Kasumi-1 (cell line): Measurements from ENCODE around the gene ABCA8.
A peak's percentile ranks its signal among the peaks of the same experiment; 100 is the strongest.

Experiments used
- DNase-seq, 2 experiments: peaks; one replicate each; lab custom pipeline; 2025; lab: John Stamatoyannopoulos, UW

ABCA8 gene

DNA sequence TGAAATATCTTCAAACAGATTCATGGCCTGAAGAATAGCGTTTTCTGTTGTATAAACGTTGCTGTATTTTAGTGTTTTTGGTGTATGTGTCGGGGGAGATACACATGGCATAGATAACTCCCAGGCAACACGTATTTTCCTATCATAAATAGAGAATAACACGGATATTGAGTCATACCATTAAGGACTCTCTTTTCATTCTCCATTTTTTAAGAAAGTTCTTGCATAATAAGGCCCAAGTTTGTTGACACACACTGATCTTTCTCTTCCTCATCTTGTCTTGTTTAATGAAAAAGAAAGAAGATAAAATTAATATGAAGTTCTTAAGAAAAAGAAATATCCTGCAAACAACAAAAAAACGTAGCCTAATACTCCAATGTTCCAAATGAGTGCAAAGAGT, 13.4 kb downstream of the ABCA8 start:
- no peak for DNase-seq

DNA sequence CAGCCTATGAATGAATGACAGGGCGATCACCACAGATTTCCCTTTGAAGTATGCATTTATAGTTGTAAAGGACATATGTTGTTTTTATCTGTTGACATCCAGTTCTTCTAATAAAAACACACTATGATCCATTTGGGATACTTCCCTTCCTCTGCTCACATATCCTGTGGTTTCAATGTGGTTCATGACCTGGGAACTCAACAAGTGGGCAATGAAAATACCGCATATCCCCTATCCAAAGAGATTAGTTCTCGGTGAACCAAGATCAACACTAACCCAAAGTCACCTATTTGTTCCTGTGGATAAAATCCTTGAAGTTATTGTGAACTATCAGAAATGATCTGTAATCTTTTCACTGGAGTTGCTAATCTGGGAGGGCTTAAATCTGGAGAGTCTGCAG, 16.0 kb downstream of the ABCA8 start:
- DNase-seq = no peak

- DNase-seq = no peak
Measured at GRCh38 chr17:68937890-68938514, 17.2 kb downstream of the ABCA8 start.

DNA sequence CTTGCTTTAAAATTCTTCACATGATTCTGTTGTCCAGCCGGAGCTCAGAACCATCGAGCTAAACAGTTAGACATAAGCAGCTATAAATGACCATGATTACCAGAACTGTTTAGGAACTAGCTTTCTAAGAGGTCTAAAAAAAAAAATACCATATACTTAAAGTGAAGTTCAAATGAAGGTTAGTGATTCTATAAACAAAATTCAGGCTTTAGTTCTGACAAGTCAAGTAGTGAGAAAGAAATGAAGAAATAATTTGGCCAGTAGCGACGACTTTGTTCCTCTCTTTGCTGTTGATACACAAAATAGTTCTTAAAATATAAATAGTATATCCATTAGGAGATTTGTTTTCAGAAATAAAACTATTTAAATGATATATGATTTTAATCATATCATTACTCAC, 27.7 kb downstream of the ABCA8 start:
- no peak for DNase-seq

- DNase-seq = no peak
Measured at GRCh38 chr17:68924793-68925720, 30.1 kb downstream of the ABCA8 start.

DNA sequence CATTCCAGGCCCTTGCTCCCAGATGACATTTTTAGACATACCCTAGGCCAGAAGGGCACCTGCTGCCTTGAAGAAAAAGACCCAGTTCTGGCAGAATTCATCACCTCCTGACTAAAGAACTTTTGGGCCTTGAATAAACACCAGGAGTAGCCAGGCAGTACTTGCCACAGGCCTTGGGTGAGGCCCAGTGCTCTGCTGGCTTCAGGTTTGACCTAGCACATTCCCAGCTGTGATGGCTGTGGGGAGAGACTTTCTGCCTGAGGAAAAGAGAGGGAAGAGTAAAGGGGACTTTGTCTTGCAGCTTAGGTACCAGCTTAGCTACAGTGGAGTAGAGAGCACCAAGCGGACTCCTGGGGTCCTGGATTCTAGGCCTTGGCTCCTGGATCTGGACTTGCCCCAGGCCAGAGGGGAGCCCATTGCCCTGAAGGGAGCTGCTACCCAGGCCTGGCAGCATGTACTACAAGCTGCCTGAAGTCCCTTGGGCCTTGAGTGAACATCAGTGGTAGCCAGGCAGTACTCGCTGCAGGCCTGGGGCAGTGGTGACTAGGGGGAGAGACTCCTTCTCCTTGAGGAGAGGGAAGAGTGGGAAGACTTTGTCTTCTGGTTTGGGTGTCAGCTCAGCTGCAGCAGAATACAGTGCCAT, 44.3 kb downstream of the ABCA8 start:
- DNase-seq = no peak

- DNase-seq = no peak
Measured at GRCh38 chr17:68910251-68910705, 44.9 kb downstream of the ABCA8 start.

DNA sequence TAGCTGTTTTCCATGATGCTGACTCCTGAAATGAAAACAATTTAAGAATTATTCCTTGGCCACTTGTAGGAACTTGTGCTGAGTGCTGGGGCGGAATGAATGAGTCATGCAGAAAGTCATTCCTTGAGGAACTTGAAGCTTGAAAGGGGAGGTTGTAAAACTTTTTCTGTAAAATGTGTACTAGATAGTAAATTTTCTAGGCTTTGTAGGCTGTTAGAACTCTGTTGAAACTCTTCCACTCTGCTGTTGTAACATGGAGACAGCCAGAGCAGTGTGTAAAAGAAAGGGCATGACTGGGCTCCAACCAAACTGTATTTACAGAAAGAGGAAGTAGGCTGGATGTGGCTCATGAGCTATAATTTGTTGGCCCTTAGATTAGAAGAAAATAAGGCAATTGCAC, 46.1 kb downstream of the ABCA8 start:
- DNase-seq = peak; percentile 97 to 98

DNA sequence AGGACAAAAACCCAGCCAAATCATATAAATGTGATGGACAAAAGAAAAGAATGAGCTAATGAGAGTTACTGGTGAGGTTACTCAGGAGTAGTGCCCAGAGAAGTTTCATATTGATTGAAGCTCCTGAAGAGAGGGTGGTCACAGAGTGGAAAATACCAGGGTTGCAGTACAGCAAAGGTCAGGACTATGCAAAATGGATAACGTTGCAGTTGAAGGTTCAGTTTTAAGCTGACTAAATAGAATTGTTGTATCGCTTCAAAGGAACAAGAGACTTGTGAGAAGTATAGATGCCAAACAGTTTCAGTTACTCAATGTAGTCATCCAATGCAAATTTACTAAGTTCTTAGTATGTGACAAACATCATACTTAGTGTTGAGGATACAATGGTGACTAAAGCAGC, 47.1 kb downstream of the ABCA8 start:
- DNase-seq = no peak

DNA sequence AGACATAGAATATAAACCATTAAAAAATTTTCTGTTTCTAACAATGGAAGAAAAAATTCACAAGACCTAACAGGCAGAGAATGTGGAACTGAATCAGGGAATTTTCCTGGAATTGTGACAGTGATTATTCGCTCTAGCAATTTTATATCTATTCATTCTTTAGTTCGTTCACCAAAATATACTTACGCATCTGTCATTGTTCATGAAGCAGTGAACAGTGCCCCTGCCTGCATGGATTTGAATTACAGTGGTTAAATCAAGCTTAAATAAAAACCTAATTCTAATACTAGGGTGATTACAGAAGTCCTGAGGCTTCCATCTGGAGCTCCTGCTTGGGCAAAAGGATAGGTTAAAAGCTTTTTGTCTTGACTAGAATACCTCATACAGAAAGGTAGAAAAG, 48.6 kb downstream of the ABCA8 start:
- peak; percentile 18 to 29 for DNase-seq

DNA sequence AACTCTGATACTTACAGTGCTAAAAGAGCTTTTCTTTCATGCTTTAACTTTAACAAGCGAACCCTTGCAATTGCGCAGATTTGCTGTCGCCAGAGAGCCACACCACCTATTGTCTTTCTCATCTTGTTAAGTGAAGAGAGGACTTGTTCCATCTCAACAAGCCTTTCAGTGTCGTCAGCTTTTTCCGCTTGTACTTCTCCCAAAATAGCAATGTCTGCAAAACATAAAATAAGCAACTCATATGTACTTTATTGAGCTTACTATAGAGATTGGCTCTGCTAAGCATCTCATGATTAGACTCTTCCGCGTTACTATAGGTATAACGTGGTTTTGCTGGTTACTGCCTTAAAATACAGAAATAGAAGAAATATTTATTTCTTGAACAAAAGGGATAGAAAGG, 51.9 kb downstream of the ABCA8 start:
- no peak for DNase-seq

GRCh38 chr17:68897557-68897956, 57.6 kb downstream of the ABCA8 start:
- no peak for DNase-seq

DNA sequence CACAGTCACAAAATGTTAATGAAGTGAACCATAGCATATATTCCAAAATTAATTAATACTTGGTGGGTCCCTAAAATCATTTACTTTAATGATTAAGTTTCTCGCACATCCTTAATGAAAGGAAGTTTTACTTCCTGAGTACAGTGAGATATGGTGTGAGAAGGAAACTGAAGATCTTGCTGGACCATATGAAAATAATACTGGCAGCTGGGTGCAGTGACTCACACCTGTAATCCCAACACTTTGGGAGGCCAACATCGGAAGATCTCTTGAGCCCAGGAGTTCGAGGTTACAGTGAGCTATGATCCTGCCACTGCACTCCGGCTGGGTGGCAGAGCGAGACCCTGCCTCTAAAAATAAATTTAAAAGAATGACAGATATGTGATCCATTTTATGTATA, 62.5 kb downstream of the ABCA8 start:
- no peak for DNase-seq

DNA sequence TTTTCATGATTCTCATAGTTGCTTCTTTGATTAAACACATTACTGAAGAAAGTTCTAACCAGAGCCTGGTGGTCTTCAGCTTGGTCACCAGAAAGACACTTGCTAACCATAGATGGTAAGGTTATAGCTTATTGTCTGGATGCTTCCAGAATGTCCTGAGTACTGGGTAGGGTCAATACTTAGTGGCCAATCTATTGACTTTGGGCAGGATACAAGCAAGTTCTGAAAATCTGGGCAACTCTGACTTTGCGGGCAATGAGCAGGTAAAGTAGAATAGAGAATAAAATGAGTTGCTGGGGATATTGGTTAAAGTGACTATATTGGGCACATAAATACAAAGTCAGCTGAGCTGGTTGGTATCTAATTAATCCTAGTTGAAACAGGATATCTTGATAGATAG, 63.0 kb downstream of the ABCA8 start:
- DNase-seq = no peak

DNA sequence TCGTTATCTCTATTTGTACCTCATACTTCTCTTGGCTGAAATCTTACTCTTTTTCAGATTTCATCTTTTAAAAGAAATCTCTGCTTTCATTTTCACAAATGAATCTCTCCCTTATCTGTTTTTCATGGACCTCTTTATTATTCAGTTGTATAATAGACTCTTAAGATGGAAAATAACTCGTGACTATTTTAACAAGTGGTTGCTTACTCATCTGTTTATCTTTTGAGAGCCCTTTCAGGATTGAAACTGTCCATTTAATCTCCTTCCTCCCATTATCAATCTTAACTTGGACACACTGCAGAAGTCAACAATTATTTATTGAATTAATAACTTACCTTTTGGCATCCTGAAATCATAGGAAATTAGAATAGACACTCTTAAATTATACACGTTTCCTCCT, 68.8 kb downstream of the ABCA8 start:
- DNase-seq = no peak

DNA sequence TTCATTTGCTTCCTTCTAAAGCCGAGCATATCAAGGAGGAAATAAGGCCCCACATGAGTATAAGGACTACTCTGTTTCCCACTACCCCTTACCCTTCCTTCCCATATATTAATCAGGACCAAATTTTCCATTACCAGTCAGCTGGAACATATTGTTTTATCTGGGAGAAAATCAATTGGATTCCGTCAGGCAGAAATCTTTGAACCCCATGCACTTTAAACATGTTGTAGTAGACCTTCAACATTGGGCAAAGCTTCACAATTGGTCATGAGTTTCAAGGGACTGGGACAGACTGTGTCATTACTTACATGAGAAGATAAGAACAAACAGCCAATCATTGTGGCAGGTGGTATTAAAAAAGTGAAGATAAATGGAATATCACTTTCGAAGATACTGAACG, 70.3 kb downstream of the ABCA8 start:
- no peak for DNase-seq

GRCh38 chr17:68878226-68878885, 76.8 kb downstream of the ABCA8 start:
- DNase-seq = no peak

GRCh38 chr17:68871447-68871846, 83.7 kb downstream of the ABCA8 start:
- no peak for DNase-seq

- DNase-seq = no peak
Measured at GRCh38 chr17:68870976-68871375, 84.2 kb downstream of the ABCA8 start.

DNA sequence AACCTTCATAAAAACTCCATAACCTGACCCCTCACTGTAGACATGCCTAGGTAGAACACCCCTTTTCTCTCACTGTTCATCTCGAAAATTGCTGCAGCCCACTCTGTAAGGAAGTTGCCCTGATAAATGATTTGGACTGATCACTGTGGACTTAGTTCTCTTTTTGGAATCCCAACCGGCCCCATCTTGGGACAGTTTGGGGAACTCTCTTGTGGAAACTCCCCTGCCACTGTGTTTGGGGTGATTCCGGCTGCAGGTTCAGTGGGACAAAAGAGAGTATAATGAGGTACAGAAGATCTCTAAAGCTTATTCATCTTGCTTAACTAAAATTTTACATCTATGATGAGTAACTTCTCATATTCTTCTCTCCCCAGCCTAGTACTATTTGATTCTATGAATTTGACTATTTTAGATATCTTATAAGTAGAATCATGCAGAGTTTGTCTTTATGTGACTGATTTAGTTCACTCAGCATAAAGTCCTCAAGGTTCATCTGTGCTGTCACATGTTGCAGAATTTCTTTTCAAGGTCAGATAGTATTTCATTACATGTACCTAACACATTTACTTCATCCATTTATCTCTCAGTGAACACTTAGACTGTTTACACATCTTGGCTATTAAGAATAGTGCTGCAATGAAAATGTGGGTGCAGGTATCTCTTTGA, 84.9 kb downstream of the ABCA8 start:
- DNase-seq = no peak

DNA sequence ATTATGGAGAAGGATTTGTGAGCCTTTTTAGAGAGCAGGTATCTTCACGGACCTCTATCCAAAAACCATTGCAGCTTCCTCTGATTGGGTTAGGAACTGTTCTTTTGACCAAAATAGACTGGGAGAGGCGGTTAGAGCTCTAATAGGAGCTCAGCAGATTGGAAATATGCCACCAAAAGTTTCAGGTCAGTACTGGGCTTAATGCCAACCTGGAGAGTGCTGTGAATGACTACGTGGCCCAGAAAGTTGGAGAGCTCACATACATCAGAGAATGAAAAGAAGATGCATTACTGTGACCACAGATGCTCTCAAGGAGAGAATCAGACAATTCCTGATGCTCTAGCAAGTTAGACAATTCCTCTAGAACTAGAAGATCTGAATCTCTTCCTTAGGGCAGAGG, 86.5 kb downstream of the ABCA8 start:
- no peak for DNase-seq
